ENCODE results near the gene SLC16A6.
"Not testable (repeated sequence)": the region's sequence is repeated elsewhere in the genome, so short reads cannot be mapped to it uniquely, and the experiment has no call there.

SLC16A6 gene

GRCh38 chr17:68290955-68291835, at the start of gene SLC16A6, which contains the start of gene ARSG:
TSS of gene SLC16A6 (minus strand) at chr17:68291127. CDS start at chr17:68278320, 12,807 bp downstream.
TSS of gene ARSG (plus strand) at chr17:68291495. CDS start at chr17:68307494, 15,999 bp downstream.
- peak; percentile 83 for DNase-seq

- DNase-seq: no peak
These were observed 43.5 kb upstream of the SLC16A6 start for GRCh38 chr17:68334393-68334792.

- not testable (repeated sequence) for DNase-seq
These were observed 41.0 kb upstream of the SLC16A6 start for GRCh38 chr17:68331932-68332331.

- no peak for DNase-seq
These were observed 38.4 kb upstream of the SLC16A6 start for GRCh38 chr17:68329331-68329730.

GRCh38 chr17:68328676-68329075, 37.7 kb upstream of the SLC16A6 start:
- DNase-seq: no peak

GRCh38 chr17:68327823-68328557, 37.1 kb upstream of the SLC16A6 start:
- DNase-seq: no peak

GRCh38 chr17:68326681-68327080, 35.8 kb upstream of the SLC16A6 start:
- no peak for DNase-seq

GRCh38 chr17:68325961-68326360, 35.0 kb upstream of the SLC16A6 start:
- DNase-seq: no peak

GRCh38 chr17:68324654-68325336, 33.9 kb upstream of the SLC16A6 start:
- no peak for DNase-seq

GRCh38 chr17:68324114-68324513, 33.2 kb upstream of the SLC16A6 start:
- no peak for DNase-seq

GRCh38 chr17:68322630-68323029, 31.7 kb upstream of the SLC16A6 start:
- DNase-seq: no peak

GRCh38 chr17:68321556-68321954, 30.6 kb upstream of the SLC16A6 start:
- DNase-seq: no peak

- DNase-seq: no peak
These were observed 30.1 kb upstream of the SLC16A6 start for GRCh38 chr17:68320943-68321555.

- DNase-seq: no peak
These were observed 29.5 kb upstream of the SLC16A6 start for GRCh38 chr17:68320311-68320865.

GRCh38 chr17:68319410-68320162, 28.7 kb upstream of the SLC16A6 start:
- no peak for DNase-seq

GRCh38 chr17:68318103-68318991, 27.4 kb upstream of the SLC16A6 start:
- no peak for DNase-seq

GRCh38 chr17:68317458-68317857, 26.5 kb upstream of the SLC16A6 start:
- no peak for DNase-seq

GRCh38 chr17:68315930-68316329, 25.0 kb upstream of the SLC16A6 start:
- DNase-seq: no peak

- DNase-seq: no peak
These were observed 24.1 kb upstream of the SLC16A6 start for GRCh38 chr17:68314916-68315535.

- peak in 1 of 2 donors; percentile 22 for DNase-seq
These were observed 19.2 kb upstream of the SLC16A6 start for GRCh38 chr17:68310152-68310551.
